Measurements from ENCODE around the gene TPX2.

GRCh38 chr20:31711179-31712111 is 27.6 kb upstream of the TPX2 start:
- TF ChIP-seq CTCF (IDR thresholded peaks at IDR 0.05) (no peak), POLR2A (IDR thresholded peaks at IDR 0.05) (peak in 1 of 2 donors; percentile 37)
